Right lobe of liver (tissue), 6 donors: ENCODE measurements around the gene COTL1. TPM values are rescaled to one million over a fixed set of nuclear protein-coding genes. Genes with fewer than 3 reads are reported as not detected.

Source experiments
- ATAC-seq, 4 donors: fragments of 200-7000 bp; cut with Tn5 transposase; one replicate each; pipeline ENCODE4 v1.9.1; 2020; ENCODE audit warnings: mild to moderate bottlenecking in 4 of 4, moderate library complexity in 4 of 4
- DNase-seq, 3 donors: peaks; one replicate each; pipeline ENCODE4 v3.0.0-alpha.2; 2020
- H3K27ac ChIP-seq, 3 donors: fragments of 200-600 bp; one replicate each; pipeline ENCODE4 v1.8.0; 2022
- H3K27me3 ChIP-seq, 2 donors: fragments of 200-600 bp; one replicate each; pipeline ENCODE4 v1.8.0; 2022
- H3K36me3 ChIP-seq, 4 donors: fragments of 200-600 bp; sonication (generic) in 1 of 4; one replicate each; pipeline versions ENCODE4 v1.5.1 to v1.8.0; 2017 to 2022; ENCODE audit warnings: control low read depth in 1 of 4
- H3K4me1 ChIP-seq, 4 donors: fragments of 200-600 bp; sonication (generic) in 1 of 4; one replicate each; pipeline versions ENCODE4 v1.5.1 to v1.8.0; 2017 to 2022; ENCODE audit warnings: control low read depth in 1 of 4
- H3K4me3 ChIP-seq, 3 donors: fragments of 200-600 bp; one replicate each; pipeline ENCODE4 v1.8.0; 2022
- H3K9me3 ChIP-seq, 4 donors: fragments of 200-600 bp; sonication (generic) in 1 of 4; one replicate each; pipeline versions ENCODE4 v1.5.1 to v1.8.0; 2017 to 2022; ENCODE audit warnings: control low read depth in 1 of 4
- CTCF ChIP-seq, 4 donors: fragments of 200-600 bp in 3 of 4; fragments of 450-650 bp in 1 of 4; IDR thresholded peaks; one replicate each; pipeline versions ENCODE4 v1.5.1 to v1.8.0; 2016 to 2022; ENCODE audit warnings: antibody characterized with exemption in 4 of 4, mild to moderate bottlenecking in 2 of 4
- POLR2A ChIP-seq: fragments of 450-650 bp; IDR thresholded peaks from one replicate; pipeline ENCODE4 v1.6.1; 2017; ENCODE audit warnings: antibody characterized with exemption, mild to moderate bottlenecking
- WGBS: methylation state at CpG from one replicate; pipeline ENCODE4 v1.1.6; 2018; ENCODE audit warnings: low coverage, low lambda C conversion rate; ENCODE audit not compliant: insufficient coverage; ENCODE audit errors: missing lambda C conversion rate; 5-methylcytosine and 5-hydroxymethylcytosine counted together
- intact Hi-C, 2 donors: fragments of 100-400 bp; cut with DNase I; formaldehyde crosslinking; loops; one replicate each; pipeline versions ENCODE4 v1.11.2 to v1.14.1; 2022
- total RNA-seq, 6 experiments: library from RNA; depleted of rRNA in 2 of 6; stranded (reverse); fragments of >200 nt in 2 of 6; fragmentation: NEBNext Ultra II Directional in 3 of 6; extraction: Animal tissue kit (Norgen Biotek cat#: 25700) in 3 of 6; gene quantifications; one replicate each; pipeline versions ENCODE4 v1.1.0 to v1.2.4, GENCODE V29; 2016 to 2023
- donor health status: DM: no; HTN: yes; CAD: no.
- donor health status: DM: no; HTN: no; CAD: no.
- donor health status: DM: no; HTN: no; CAD: no.
- donor health status: DM: no; HTN: yes; CAD: no.
- donor health status: DM: no; HTN: yes; CAD: no.

The COTL1 gene
- total RNA-seq, 6 experiments from 2014 or later = 12.4 to 51.0 (median 18.6) TPM

GRCh38 chr16:84566545-84567257 lies 51.2 kb downstream of the COTL1 start:
- TF ChIP-seq POLR2A = no peak
- TF ChIP-seq CTCF (IDR thresholded peaks at IDR 0.05) = no peak
- 81% methylated on average over 11 of the region's 21 CpGs for WGBS
- Histone ChIP-seq H3K27ac (no peak overlapping the region), H3K4me3 (no peak overlapping the region), H3K9me3 (no peaks in the 10 kb centered on the region), H3K27me3 (no peaks in the 10 kb centered on the region), H3K4me1 (no peaks in the 10 kb centered on the region), H3K36me3 (no peaks in the 10 kb centered on the region)
- no peak for ATAC-seq
- intact Hi-C loops = no loop called here
- no peak for DNase-seq

GRCh38 chr16:84565669-84566495 lies 52.0 kb downstream of the COTL1 start:
- no peaks in the 10 kb centered on the region for H3K9me3 ChIP-seq
- DNase-seq = no peak
- H3K4me3 ChIP-seq = no peak overlapping the region
- H3K4me1 ChIP-seq = no peaks in the 10 kb centered on the region
- no peak for ATAC-seq
- H3K36me3 ChIP-seq = no peaks in the 10 kb centered on the region
- intact Hi-C loops = no loop called here
- no peaks in the 10 kb centered on the region for H3K27me3 ChIP-seq
- no peak overlapping the region for H3K27ac ChIP-seq
- 51% methylated on average over 12 of the region's 22 CpGs for WGBS
- TF ChIP-seq POLR2A (no peak), CTCF (IDR thresholded peaks at IDR 0.05) (no peak)

- intact Hi-C loops = no loop called here
- Histone ChIP-seq H3K36me3 (no peaks in the 10 kb centered on the region), H3K27me3 (no peaks in the 10 kb centered on the region), H3K4me3 (no peak overlapping the region), H3K27ac (no peak overlapping the region), H3K4me1 (no peaks in the 10 kb centered on the region), H3K9me3 (no peaks in the 10 kb centered on the region)
- no peak for TF ChIP-seq POLR2A
- TF ChIP-seq CTCF (IDR thresholded peaks at IDR 0.05) = no peak
- 45% methylated on average over 8 of the region's 13 CpGs for WGBS
- ATAC-seq (no peak), DNase-seq (no peak)
Observed at GRCh38 chr16:84563786-84564420, 54.0 kb downstream of the COTL1 start.

- intact Hi-C loops = no loop called here
- no peak for ATAC-seq
- WGBS = 69% methylated on average over 5 of the region's 7 CpGs
Observed at GRCh38 chr16:84563064-84563715, 54.7 kb downstream of the COTL1 start.

More at GRCh38 chr16:84563064-84563715, 54.7 kb downstream of the COTL1 start:
- Histone ChIP-seq H3K36me3 (no peaks in the 10 kb centered on the region), H3K27me3 (no peaks in the 10 kb centered on the region), H3K27ac (no peak overlapping the region), H3K4me3 (no peak overlapping the region), H3K4me1 (no peaks in the 10 kb centered on the region), H3K9me3 (no peaks in the 10 kb centered on the region)
- DNase-seq = no peak
- TF ChIP-seq CTCF (IDR thresholded peaks at IDR 0.05) (no peak), POLR2A (no peak)
